H9 (cell line): ENCODE measurements around the gene PPP5C. TPM values are rescaled to one million over a fixed set of nuclear protein-coding genes. Genes with fewer than 3 reads are reported as not detected.

Source experiments
- DNase-seq: peaks from one replicate; pipeline ENCODE4 v3.0.0-alpha.2; 2017
- H2AFZ ChIP-seq: one replicate; pipeline ENCODE4 v1.6.1; 2013; ENCODE audit warnings: mild to moderate bottlenecking, low read length, control low read depth, moderate library complexity
- H2AK5ac ChIP-seq: 2 replicates; pipeline ENCODE4 v1.6.1; 2013; ENCODE audit warnings: low read length, control low read depth, mixed read lengths; ENCODE audit not compliant: insufficient read length
- H2BK120ac ChIP-seq: one replicate; pipeline ENCODE4 v1.6.1; 2013; ENCODE audit warnings: low read depth, mild to moderate bottlenecking, low read length, control low read depth, inconsistent platforms; ENCODE audit not compliant: poor library complexity, severe bottlenecking
- H2BK12ac ChIP-seq: 2 replicates; pipeline ENCODE4 v1.6.1; 2013; ENCODE audit warnings: low read length, control low read depth, mixed read lengths, low read depth; ENCODE audit not compliant: insufficient read length
- H2BK15ac ChIP-seq: 2 replicates; pipeline ENCODE4 v1.6.1; 2013; ENCODE audit warnings: low read depth, low read length, control low read depth
- H2BK20ac ChIP-seq: one replicate; pipeline ENCODE4 v1.6.1; 2013; ENCODE audit warnings: low read depth, mild to moderate bottlenecking, low read length, control low read depth, inconsistent platforms; ENCODE audit not compliant: poor library complexity, severe bottlenecking
- H2BK5ac ChIP-seq: 2 replicates; pipeline ENCODE4 v1.6.1; 2013; ENCODE audit warnings: low read length, control low read depth, mixed read lengths; ENCODE audit not compliant: insufficient read length
- H3K14ac ChIP-seq: 2 replicates; pipeline ENCODE4 v1.6.1; 2013; ENCODE audit warnings: low read length, control low read depth; ENCODE audit not compliant: insufficient read depth
- H3K18ac ChIP-seq: 2 replicates; pipeline ENCODE4 v1.6.1; 2013; ENCODE audit warnings: low read depth, mild to moderate bottlenecking, mixed read lengths, low read length, control low read depth; ENCODE audit not compliant: insufficient read length
- H3K23ac ChIP-seq: 2 replicates; pipeline ENCODE4 v1.6.1; 2013; ENCODE audit warnings: low read length, control low read depth, mixed read lengths, low read depth; ENCODE audit not compliant: insufficient read length
- H3K23me2 ChIP-seq: 2 replicates; pipeline ENCODE4 v1.6.1; 2013; ENCODE audit warnings: low read depth, mild to moderate bottlenecking, mixed read lengths, low read length, control low read depth; ENCODE audit not compliant: insufficient read length, poor library complexity, severe bottlenecking
- H3K27ac ChIP-seq: 2 replicates; pipeline ENCODE4 v1.5.1; 2013; ENCODE audit warnings: low read length, control low read depth, mixed read lengths, low read depth; ENCODE audit not compliant: insufficient read length
- H3K27me3 ChIP-seq: 2 replicates; pipeline ENCODE4 v1.6.1; 2013; ENCODE audit warnings: low read length, control low read depth, inconsistent platforms; ENCODE audit not compliant: insufficient read depth
- H3K4ac ChIP-seq: 2 replicates; pipeline ENCODE4 v1.6.1; 2013; ENCODE audit warnings: low read depth, mild to moderate bottlenecking, control low read depth, inconsistent platforms, low read length, moderate library complexity
- H3K4me1 ChIP-seq: 2 replicates; pipeline ENCODE4 v1.6.1; 2013; ENCODE audit warnings: low read length, control low read depth, inconsistent platforms; ENCODE audit not compliant: insufficient read depth
- H3K4me2 ChIP-seq: 2 replicates; pipeline ENCODE4 v1.6.1; 2013; ENCODE audit warnings: low read length, control low read depth, mixed read lengths; ENCODE audit not compliant: insufficient read length, insufficient read depth
- H3K56ac ChIP-seq: 2 replicates; pipeline ENCODE4 v1.6.1; 2013; ENCODE audit warnings: low read depth, mild to moderate bottlenecking, mixed read lengths, low read length, control low read depth; ENCODE audit not compliant: insufficient read length
- H3K79me1 ChIP-seq: 2 replicates; pipeline ENCODE4 v1.6.1; 2013; ENCODE audit warnings: low read depth, mild to moderate bottlenecking, moderate library complexity, low read length, control low read depth, inconsistent platforms; ENCODE audit not compliant: insufficient read depth, poor library complexity, severe bottlenecking
- H3K79me2 ChIP-seq: 2 replicates; pipeline ENCODE4 v1.6.1; 2013; ENCODE audit warnings: low read length, control low read depth, inconsistent platforms; ENCODE audit not compliant: insufficient read depth
- H3K9ac ChIP-seq: 2 replicates; pipeline ENCODE4 v1.6.1; 2013; ENCODE audit warnings: low read length, control low read depth, mixed read lengths; ENCODE audit not compliant: insufficient read length; ENCODE audit errors: extremely low read depth
- H3K9me3 ChIP-seq: one replicate; pipeline ENCODE4 v1.6.1; 2013; ENCODE audit warnings: low read depth, low read length, inconsistent platforms; ENCODE audit not compliant: control insufficient read depth
- H3T11ph ChIP-seq: one replicate; pipeline ENCODE4 v1.6.1; 2013; ENCODE audit warnings: mild to moderate bottlenecking, low read length, control low read depth, inconsistent platforms
- H4K20me1 ChIP-seq: one replicate; pipeline ENCODE4 v1.6.1; 2013; ENCODE audit not compliant: control insufficient read depth, insufficient read length, insufficient read depth
- H4K5ac ChIP-seq: 2 replicates; pipeline ENCODE4 v1.6.1; 2013; ENCODE audit warnings: low read depth, mild to moderate bottlenecking, mixed read lengths, low read length, control low read depth; ENCODE audit not compliant: insufficient read length
- H4K8ac ChIP-seq: replicated peaks from 2 replicates; pipeline ENCODE4 v1.6.1; 2013; ENCODE audit warnings: low read length, control low read depth, mixed read lengths, low read depth; ENCODE audit not compliant: insufficient read length
- H4K91ac ChIP-seq: 2 replicates; pipeline ENCODE4 v1.6.1; 2013; ENCODE audit warnings: low read depth, mild to moderate bottlenecking, moderate library complexity, mixed read lengths, low read length, control low read depth; ENCODE audit not compliant: insufficient read length
- H3K27ac Mint-ChIP-seq, 3 experiments: 2 replicates in 2 of 3; 3 replicates in 1 of 3; pipeline ENCODE4 v1.8.0; 2020 to 2021; ENCODE audit warnings: mixed read lengths in 3 of 3, mild to moderate bottlenecking in 1 of 3, moderate library complexity in 1 of 3
- H3K27me3 Mint-ChIP-seq: 2 replicates; pipeline ENCODE4 v1.8.0; 2021; ENCODE audit warnings: low read depth, mild to moderate bottlenecking, moderate library complexity, mixed read lengths
- H3K36me3 Mint-ChIP-seq, 3 experiments: 2 replicates in 2 of 3; 3 replicates in 1 of 3; pipeline ENCODE4 v1.8.0; 2020 to 2021; ENCODE audit warnings: low read depth in 3 of 3, mixed read lengths in 3 of 3; ENCODE audit not compliant: insufficient read depth in 1 of 3
- H3K4me1 Mint-ChIP-seq, 2 experiments: 2 replicates each; pipeline ENCODE4 v1.8.0; 2020; ENCODE audit warnings: mixed read lengths in 2 of 2
- H3K4me3 Mint-ChIP-seq, 2 experiments: 2 replicates in 1 of 2; 3 replicates in 1 of 2; pipeline ENCODE4 v1.8.0; 2020 to 2021; ENCODE audit warnings: mild to moderate bottlenecking in 2 of 2, mixed read lengths in 2 of 2, moderate library complexity in 1 of 2
- H3K9me3 Mint-ChIP-seq, 2 experiments: 2 replicates in 1 of 2; 3 replicates in 1 of 2; pipeline ENCODE4 v1.8.0; 2020; ENCODE audit warnings: mild to moderate bottlenecking in 2 of 2, mixed read lengths in 2 of 2, moderate library complexity in 1 of 2
- CTCF ChIP-seq: fragments of 200-600 bp; sonication (generic); conservative IDR thresholded peaks from 3 replicates; pipeline ENCODE4 v1.8.0; 2021; ENCODE audit warnings: antibody characterized with exemption, mild to moderate bottlenecking
- WGBS: extraction: QIAGEN DNeasy Blood & Tissue Kit; methylation state at CpG from one replicate; pipeline ENCODE4 v1.1.7; 2013; ENCODE audit warnings: missing lambda C conversion rate, low lambda C conversion rate, mixed read lengths; ENCODE audit not compliant: insufficient read length; ENCODE audit errors: extremely low coverage; 5-methylcytosine and 5-hydroxymethylcytosine counted together
- total RNA-seq: library from RNA; stranded (reverse); gene quantifications from 2 replicates; pipeline ENCODE4 v1.2.1, GENCODE V29; 2021

The PPP5C gene
- total RNA-seq, 1 experiment from 2014 or later = 108 TPM

GRCh38 chr19:46317339-46317738 is 29.5 kb upstream of the PPP5C start:
- WGBS = no CpG with 5 or more reads among the region's 2 CpGs
- H2BK15ac ChIP-seq = no peak overlapping the region
- H3K56ac ChIP-seq = no peak overlapping the region
- Mint-ChIP-seq H3K36me3 (peaks cover 22 to 53% (median 49%) of the 10 kb centered on the region in 3 experiments; a peak in 6 of 7 replicates), H3K27ac (peak overlapping the region; percentile 2 to 56 (median 22); a peak in 4 of 7 replicates), H3K4me3 (no peak overlapping the region), H3K27me3 (peaks cover 1% of the 10 kb centered on the region; the same call in 1 of the 2 replicates), H3K9me3 (no peaks in the 10 kb centered on the region), H3K4me1 (no peaks in the 10 kb centered on the region)
- H3K23ac ChIP-seq = no peak overlapping the region
- no peaks in the 10 kb centered on the region for H3K9me3 ChIP-seq
- H3K4me1 ChIP-seq = no peaks in the 10 kb centered on the region
- H3K14ac ChIP-seq = no peak overlapping the region
- H2BK5ac ChIP-seq = no peak overlapping the region
- DNase-seq = no peak
- H3K4ac ChIP-seq = no peak overlapping the region
- no peak overlapping the region for H3K18ac ChIP-seq
- no peak overlapping the region for H3K9ac ChIP-seq
- no peak overlapping the region for H2BK120ac ChIP-seq
- no peaks in the 10 kb centered on the region for H3K27me3 ChIP-seq
- no peaks in the 10 kb centered on the region for H3K23me2 ChIP-seq
- TF ChIP-seq CTCF = no peak
- H4K91ac ChIP-seq = no peak overlapping the region
- H2AK5ac ChIP-seq = no peak overlapping the region
- no peaks in the 10 kb centered on the region for H4K20me1 ChIP-seq
- no peak overlapping the region for H3K4me2 ChIP-seq
- H4K5ac ChIP-seq = no peak overlapping the region
- H3K79me1 ChIP-seq = no peaks in the 10 kb centered on the region
- no peak overlapping the region for H4K8ac ChIP-seq
- H2BK20ac ChIP-seq = no peak overlapping the region
- H3T11ph ChIP-seq = no peak overlapping the region
- no peak overlapping the region for H2BK12ac ChIP-seq
- H2AFZ ChIP-seq = no peak overlapping the region
- no peak overlapping the region for H3K27ac ChIP-seq
- H3K79me2 ChIP-seq = no peaks in the 10 kb centered on the region
